ENCODE measurements around the gene TUB.

TUB gene

GRCh38 chr11:8109675-8110074, 28.7 kb downstream of the TUB start:
- no peak for DNase-seq

DNA sequence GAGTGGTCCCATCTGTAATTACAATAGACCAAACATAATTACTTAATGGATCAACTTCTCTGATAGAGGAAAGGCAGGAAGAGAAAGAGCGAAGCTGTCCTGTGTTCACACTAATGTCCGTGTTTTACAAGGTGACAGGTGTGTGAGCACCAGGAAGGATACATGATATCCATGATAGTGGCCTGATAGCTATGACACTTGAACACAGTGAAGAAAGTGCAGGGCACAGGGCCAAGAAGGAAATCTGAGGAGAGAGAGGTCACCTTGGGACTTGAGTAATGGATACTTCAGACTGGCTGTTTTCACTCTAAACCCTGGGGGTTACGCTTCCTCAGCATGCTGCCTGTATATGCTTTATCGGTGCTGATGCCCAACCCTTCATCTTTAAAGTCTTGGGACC, 29.4 kb downstream of the TUB start:
- DNase-seq: no peak

DNA sequence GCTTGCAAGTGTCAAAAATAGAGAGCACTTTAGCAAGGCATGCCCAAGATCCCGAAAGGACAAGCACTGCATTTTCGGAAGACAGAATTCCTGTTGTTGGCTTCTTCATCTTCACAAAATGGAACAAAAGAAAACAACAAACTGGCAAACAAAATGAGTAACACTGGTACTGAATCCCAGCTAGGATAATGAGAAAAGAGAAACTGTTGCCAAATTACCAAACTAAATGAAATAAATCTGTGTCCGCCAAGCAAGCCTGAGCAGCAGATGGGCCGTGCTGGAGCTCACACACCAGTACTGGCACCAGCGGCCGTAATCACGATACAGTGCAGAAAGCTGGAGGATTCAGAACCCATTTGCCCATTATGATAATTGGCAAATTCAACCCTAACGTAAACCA, 30.6 kb downstream of the TUB start:
- peak; percentile 2 for DNase-seq

DNA sequence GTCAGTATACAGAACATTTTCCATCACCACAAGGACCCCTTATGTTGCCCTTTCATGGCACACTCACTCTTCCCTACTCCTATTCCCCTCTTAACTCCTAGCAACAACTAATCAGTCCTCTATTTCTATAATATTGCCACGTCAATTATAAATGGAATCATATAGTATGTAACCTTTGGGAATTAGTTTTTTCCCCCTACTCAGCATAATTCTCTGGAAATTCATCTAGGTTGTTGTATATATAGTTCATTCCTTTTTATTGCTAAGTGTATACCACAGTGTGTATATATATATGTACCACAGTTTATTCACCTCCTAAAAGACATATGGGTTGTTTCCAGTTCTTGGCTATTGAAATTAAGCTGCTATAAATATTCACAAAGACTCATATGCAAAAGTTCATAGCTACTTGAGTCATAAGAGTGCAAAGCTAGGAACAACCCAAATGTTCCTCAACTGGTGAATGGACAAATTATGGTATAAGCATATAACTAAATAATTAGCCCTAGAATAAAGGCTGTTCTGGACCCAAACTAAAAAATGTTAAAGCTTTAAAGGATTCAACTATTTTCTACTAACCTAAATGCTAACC, 41.3 kb downstream of the TUB start:
- DNase-seq: no peak

- no peak for DNase-seq
These were observed 45.8 kb downstream of the TUB start for GRCh38 chr11:8126649-8127289.

DNA sequence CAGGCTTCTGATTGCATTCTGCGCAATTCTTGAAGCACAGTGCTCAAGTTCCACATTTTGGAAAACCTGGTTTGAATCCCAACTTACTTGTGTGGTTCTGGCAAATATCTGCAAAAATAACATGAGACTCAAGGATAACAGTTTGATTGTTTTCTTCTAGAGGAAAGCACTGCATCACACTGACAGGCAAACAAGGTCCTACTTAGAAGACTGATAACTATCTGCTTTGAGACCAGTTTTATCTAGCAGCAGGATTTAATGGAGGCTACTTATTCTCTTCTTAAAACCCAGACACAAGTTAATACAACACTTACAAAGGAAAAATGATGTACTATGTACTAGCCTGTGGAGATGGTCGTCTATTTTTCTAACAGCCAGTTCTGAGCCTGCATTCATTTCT, 46.4 kb downstream of the TUB start:
- DNase-seq: no peak

DNA sequence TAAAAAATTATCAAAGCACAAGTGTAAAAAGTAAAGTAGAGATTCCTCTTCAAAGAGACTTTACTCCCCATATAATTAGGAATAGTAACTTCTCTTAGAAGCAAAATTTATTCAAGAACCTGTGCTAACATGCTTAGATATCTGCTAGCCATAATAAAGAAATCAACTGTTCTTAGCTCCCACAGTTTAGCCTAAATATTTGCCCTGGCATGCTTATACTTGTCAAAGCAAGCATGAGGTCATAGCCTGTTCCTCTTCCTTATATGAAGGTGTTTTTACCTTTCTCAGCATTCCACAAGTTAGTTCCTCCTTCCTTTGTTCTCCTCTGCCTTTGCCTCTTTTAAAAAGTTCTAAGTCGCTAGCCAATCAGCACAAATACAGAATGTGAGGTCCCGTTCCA, 57.5 kb downstream of the TUB start:
- no peak for DNase-seq

DNA sequence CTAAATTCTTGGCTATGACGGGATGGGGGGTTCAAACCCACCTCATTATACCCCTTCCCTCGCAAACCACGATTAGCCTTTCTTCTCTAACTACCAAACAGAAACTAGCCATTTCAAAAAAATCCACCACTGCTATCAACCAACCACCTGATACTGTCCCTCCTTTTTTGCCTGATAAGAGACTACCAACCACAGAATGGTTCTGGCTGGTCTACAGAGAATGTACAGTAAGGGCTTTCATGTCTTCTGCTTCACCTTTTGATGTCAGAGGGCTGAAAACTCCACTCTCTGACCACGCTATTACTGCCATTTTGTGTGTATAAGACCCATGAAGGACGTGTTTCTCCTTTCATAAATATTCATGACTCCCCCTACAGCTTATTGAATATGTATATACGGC, 68.7 kb downstream of the TUB start:
- no peak for DNase-seq
